OCI-LY3 (cell line): ENCODE data around the gene ZFYVE28.

ENCODE experiments used
- H2AFZ ChIP-seq: fragments of 200-600, 300-600 bp; shearing (Covaris generic); 2 replicates; pipeline ENCODE4 v1.6.0; 2014; ENCODE audit warnings: antibody characterized with exemption, low read depth, low read length
- H3K27ac ChIP-seq: fragments of 200-600, 300-600 bp; sonication (generic); 2 replicates; pipeline ENCODE4 v1.5.1; 2014; ENCODE audit warnings: mild to moderate bottlenecking, low read length, moderate library complexity, mixed read lengths
- H3K27me3 ChIP-seq: fragments of 200-600, 300-600 bp; sonication (generic); 2 replicates; pipeline ENCODE4 v1.6.1; 2014; ENCODE audit warnings: low read depth, low read length, mixed read lengths
- H3K36me3 ChIP-seq: fragments of 200-600, 300-600 bp; sonication (generic); replicated peaks from 2 replicates; pipeline ENCODE3; 2014; ENCODE audit warnings: low read depth, low read length, mixed read lengths
- H3K4me1 ChIP-seq: fragments of 300-600, 200-600 bp; sonication (generic); 2 replicates; pipeline ENCODE4 v1.6.1; 2014; ENCODE audit warnings: low read length, mixed read lengths
- H3K4me2 ChIP-seq: fragments of 200-600, 300-600 bp; sonication (generic); 2 replicates; pipeline ENCODE4 v1.6.1; 2014; ENCODE audit warnings: low read length, mixed read lengths
- H3K4me3 ChIP-seq: fragments of 300-600, 200-600 bp; sonication (generic); 2 replicates; pipeline ENCODE4 v1.5.1; 2014; ENCODE audit warnings: antibody characterized with exemption, mild to moderate bottlenecking, low read length, moderate library complexity
- H3K79me2 ChIP-seq: fragments of 300-600, 200-600 bp; shearing (Covaris generic); 2 replicates; pipeline ENCODE4 v1.6.1; 2014; ENCODE audit warnings: mild to moderate bottlenecking, low read length, mixed read lengths
- H3K9ac ChIP-seq: fragments of 300-600, 200-600 bp; shearing (Covaris generic); 2 replicates; pipeline ENCODE4 v1.6.0; 2014; ENCODE audit warnings: mild to moderate bottlenecking, low read length, moderate library complexity
- H3K9me3 ChIP-seq: fragments of 200-600, 300-600 bp; shearing (Covaris generic); 2 replicates; pipeline ENCODE4 v1.6.1; 2014; ENCODE audit warnings: low read length, mixed read lengths; ENCODE audit not compliant: insufficient read depth
- H4K20me1 ChIP-seq: fragments of 200-600, 300-600 bp; sonication (generic); 2 replicates; pipeline ENCODE4 v1.6.1; 2016; ENCODE audit warnings: low read length, mixed read lengths; ENCODE audit not compliant: insufficient read depth
- EZH2phosphoT487 ChIP-seq: fragments of 200-600 bp; shearing (Covaris generic); IDR thresholded peaks from 2 replicates; pipeline ENCODE4 v1.6.1; 2018; ENCODE audit warnings: antibody characterized with exemption, mixed run types, low read depth
- TF ChIP-seq, protein P1 (sequence below): fragments of 200-600, 300-600 bp; sonication (generic); IDR thresholded peaks from 2 replicates; pipeline ENCODE4 v1.5.1; 2014; ENCODE audit warnings: antibody characterized with exemption, low read length, low read depth

The ZFYVE28 gene

DNA sequence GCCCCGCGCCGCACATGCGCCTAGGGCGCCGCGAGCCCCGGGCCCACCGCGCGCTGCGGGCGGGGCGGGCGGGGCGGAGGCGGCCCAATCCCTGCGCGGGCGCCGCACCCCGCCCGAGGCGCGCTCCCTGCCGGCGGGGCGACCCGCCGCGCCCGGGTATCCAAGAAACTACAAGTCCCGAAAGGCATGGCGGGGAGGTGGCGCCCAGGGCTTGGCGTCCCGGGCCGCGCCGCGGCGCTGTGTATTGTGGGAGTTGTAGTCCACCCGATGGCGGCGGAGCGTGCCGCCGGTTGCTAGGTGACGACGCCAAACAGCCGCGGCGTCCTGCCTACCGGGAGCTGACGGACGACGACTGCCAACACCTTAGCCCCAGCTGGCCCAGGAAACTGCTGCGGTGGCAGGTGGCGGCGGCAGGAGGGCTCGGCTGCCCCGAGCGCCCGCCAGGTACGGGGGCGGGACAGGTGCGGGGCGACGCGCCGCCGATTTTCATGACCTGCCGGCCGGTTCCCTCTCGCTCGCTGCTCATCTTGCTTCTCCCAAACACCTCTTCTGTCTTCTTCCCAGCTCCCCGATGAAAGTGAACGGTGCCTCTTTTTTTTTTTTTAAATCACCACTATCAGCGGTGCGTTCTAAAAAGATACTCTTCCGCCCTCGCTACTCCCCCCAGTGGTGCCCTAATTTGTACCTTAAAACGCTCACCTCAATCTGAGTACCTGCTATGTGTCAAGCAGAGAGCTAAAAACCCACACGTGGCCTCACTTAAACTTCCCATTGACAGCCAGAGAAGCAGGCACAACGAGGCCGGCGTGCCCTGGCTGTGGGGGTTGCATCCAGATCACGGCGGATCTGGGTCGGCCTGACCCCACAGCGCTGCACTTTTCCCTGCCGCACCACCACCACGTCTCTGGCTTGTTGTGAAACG is 466 bp upstream of the ZFYVE28 start, which contains the start of gene CFAP99:
Gene CFAP99 (plus strand): TSS at position 306 of the 922 bp plus-strand sequence.
- Histone ChIP-seq H3K27ac (no peak within 1 kb of the TSS), H3K27me3 (peaks cover 18% of the 10 kb centered on the region), H3K9me3 (no peaks in the 10 kb centered on the region), H4K20me1 (no peaks in the 10 kb centered on the region), H3K79me2 (no peaks in the 10 kb centered on the region), H3K4me3 (peak within 1 kb of the TSS; percentile 88), H3K36me3 (no peaks in the 10 kb centered on the region), H3K4me1 (peaks cover 24% of the 10 kb centered on the region), H3K4me2 (peak within 1 kb of the TSS; percentile 92), H2AFZ (peak within 1 kb of the TSS; percentile 31; the same call in 1 of the 2 replicates), H3K9ac (peak within 1 kb of the TSS; percentile 51)
- TF ChIP-seq, protein P1, sequence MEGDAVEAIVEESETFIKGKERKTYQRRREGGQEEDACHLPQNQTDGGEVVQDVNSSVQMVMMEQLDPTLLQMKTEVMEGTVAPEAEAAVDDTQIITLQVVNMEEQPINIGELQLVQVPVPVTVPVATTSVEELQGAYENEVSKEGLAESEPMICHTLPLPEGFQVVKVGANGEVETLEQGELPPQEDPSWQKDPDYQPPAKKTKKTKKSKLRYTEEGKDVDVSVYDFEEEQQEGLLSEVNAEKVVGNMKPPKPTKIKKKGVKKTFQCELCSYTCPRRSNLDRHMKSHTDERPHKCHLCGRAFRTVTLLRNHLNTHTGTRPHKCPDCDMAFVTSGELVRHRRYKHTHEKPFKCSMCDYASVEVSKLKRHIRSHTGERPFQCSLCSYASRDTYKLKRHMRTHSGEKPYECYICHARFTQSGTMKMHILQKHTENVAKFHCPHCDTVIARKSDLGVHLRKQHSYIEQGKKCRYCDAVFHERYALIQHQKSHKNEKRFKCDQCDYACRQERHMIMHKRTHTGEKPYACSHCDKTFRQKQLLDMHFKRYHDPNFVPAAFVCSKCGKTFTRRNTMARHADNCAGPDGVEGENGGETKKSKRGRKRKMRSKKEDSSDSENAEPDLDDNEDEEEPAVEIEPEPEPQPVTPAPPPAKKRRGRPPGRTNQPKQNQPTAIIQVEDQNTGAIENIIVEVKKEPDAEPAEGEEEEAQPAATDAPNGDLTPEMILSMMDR: peak; percentile 11
- TF ChIP-seq EZH2phosphoT487: no peak

DNA sequence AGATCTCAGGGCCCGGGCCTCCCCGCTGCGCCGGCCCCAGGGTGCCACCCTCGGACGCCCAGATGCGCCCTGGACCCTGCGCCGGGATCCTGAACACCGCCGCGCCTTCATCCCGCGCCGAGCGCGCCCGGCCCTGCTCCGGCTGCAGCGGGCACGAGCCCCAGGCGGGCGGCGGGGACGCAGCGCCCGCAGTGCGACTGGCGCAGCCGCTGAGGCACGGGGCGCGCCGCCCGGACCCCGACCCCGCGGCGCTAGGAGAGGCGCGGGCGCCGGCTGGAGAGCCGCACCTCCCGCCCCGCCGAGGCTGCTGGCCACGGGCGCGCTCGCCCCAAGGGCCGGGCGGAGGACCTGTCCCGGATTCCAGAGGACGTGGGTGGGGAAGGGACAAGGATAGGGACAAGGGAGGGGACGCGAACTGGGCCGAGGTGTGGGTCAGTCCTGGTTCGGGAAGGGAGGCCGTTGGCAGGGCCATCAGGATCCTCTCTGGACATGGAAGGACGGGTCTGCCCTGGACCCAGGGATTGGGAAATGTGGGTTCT is 1.1 kb downstream of the ZFYVE28 start:
- Histone ChIP-seq H3K9ac (no peak overlapping the region), H3K9me3 (no peaks in the 10 kb centered on the region), H3K4me3 (peak overlapping the region; percentile 88), H2AFZ (no peak overlapping the region), H3K4me1 (peaks cover 37% of the 10 kb centered on the region), H3K36me3 (no peaks in the 10 kb centered on the region), H3K27me3 (peaks cover 18% of the 10 kb centered on the region), H3K27ac (no peak overlapping the region), H3K79me2 (0 out of 2 replicates have a peak, but pooled peaks cover 2% of the 10 kb centered on the region), H4K20me1 (no peaks in the 10 kb centered on the region), H3K4me2 (peak overlapping the region; percentile 86)
- TF ChIP-seq EZH2phosphoT487: no peak
- TF ChIP-seq, protein P1: no peak

DNA sequence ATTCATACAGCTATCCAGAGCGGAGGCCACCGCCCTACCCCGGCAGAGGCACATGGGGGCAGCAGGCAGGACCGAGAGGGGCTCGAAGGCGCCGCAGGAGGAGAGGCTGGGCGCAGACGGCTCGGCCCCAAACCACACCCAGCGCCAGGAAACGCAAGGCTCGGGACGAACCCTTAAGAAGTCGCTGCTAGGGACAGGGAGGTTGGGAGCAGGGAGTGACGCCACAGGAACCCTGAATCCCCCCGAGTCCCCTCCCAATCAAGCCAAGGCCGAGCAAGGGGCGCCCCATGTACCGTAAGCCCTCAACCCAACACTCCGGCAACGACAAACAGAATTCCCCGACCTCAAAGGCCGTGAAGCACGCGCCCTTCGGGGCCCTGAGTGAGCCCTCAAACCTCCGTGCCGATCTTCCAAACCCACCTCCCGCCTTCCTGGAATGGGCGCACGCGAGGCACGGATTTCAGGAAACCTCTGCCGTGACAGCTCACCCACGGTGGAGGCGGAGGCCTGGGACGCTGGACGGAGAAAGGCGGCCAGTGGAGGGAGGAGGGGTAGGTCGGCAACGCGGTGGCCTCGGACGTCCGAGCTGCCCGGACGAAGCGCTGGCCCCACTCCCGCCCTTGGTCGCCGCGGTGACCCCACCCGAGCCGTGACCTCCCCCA is 1.8 kb downstream of the ZFYVE28 start:
- Histone ChIP-seq H3K9ac (no peak overlapping the region), H3K4me1 (peaks cover 38% of the 10 kb centered on the region), H3K36me3 (no peaks in the 10 kb centered on the region), H3K27me3 (peaks cover 18% of the 10 kb centered on the region), H2AFZ (no peak overlapping the region), H4K20me1 (no peaks in the 10 kb centered on the region), H3K4me3 (no peak overlapping the region), H3K9me3 (no peaks in the 10 kb centered on the region), H3K27ac (no peak overlapping the region), H3K79me2 (0 out of 2 replicates have a peak, but pooled peaks cover 2% of the 10 kb centered on the region), H3K4me2 (no peak overlapping the region)
- TF ChIP-seq, protein P1: no peak
- no peak for TF ChIP-seq EZH2phosphoT487
